ENCODE data around the gene CNBP.
"Not testable (repeated sequence)": the region's sequence is repeated elsewhere in the genome, so short reads cannot be mapped to it uniquely, and the experiment has no call there.

CNBP gene

DNA sequence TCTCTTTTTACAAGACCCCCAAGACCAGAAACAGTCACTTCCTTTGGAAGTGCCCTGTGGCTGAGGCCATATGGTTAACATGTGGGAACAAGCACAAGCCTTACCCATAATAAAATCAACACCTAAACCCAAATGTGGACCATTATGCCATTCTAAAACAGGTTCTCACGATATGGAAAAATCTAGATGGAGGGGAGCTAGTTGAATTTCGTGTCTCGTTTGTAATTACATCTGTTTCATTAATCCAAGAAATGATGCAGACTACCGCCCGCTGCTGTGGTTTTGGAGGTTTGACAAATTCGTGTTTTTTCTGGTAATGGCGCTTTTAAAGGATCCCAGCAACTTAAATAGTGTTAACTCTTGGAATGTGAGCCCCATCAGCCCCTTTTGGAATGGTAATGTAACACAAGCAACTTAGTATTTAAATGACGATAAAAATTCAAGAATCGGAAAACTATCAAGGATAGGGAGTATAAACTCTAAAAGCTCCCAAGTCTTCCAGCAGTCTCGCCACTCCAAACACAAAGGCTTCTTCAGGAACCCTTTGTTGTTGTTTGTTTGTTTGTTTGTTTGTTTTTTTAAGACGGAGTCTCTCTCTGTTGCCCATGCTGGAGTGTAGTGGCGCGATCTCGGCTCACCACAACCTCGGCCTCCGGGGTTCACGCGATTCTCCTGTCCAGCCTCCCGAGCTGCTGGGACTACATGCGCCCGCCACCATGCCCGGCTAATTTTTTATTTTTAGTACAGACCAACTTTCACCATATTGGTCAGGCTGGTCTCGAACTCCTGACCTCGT, 1.1 kb downstream of the CNBP start:
- Histone ChIP-seq H3K4me1 (ENCODE audit: control insufficient read depth, insufficient read depth, low read length) (peaks cover 2% of the 10 kb centered on the region), H3K36me3 (ENCODE audit: control insufficient read depth, insufficient read depth, low read length) (no peaks in the 10 kb centered on the region), H3K9ac (ENCODE audit: low read depth, low read length) (peak overlapping the region; percentile 100)

DNA sequence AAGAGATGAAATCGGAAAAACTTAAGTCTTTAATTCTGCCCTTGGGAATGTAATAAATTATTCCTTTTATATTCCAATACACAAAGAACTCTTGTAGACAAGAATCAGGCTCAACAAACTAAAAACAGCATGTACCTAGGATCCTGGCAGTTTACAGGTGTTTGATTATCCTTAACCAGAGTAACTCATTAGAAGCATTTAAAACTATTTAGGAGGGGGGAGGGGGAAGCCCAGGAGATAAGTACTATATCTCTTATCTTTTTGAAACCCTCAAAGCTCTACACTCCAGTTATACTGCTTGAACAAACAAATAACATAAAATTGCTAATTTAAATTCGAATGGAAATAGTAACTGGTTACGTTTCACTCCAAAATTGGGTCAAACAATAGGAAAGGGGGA, 1.9 kb downstream of the CNBP start:
- H3K4me3 ChIP-seq (ENCODE audit: low read depth, low read length), result peak overlapping the region; percentile 80
- peak overlapping the region; percentile 100 for H3K9ac ChIP-seq (ENCODE audit: low read depth, low read length)
- H3K9me3 ChIP-seq (ENCODE audit: control insufficient read depth, insufficient read depth, low read length), result no peaks in the 10 kb centered on the region
- H3K4me1 ChIP-seq (ENCODE audit: control insufficient read depth, insufficient read depth, low read length), result peaks cover 2% of the 10 kb centered on the region
- no peaks in the 10 kb centered on the region for H3K27me3 ChIP-seq (ENCODE audit: control insufficient read depth, insufficient read depth, low read length)
- H3K36me3 ChIP-seq (ENCODE audit: control insufficient read depth, insufficient read depth, low read length), result no peaks in the 10 kb centered on the region

More for the DNA sequence above, 1.1 kb downstream of the CNBP start:
- Histone ChIP-seq H3K9me3 (ENCODE audit: control insufficient read depth, insufficient read depth, low read length) (no peaks in the 10 kb centered on the region), H3K27me3 (ENCODE audit: control insufficient read depth, insufficient read depth, low read length) (no peaks in the 10 kb centered on the region), H3K4me3 (ENCODE audit: low read depth, low read length) (peak overlapping the region; percentile 80)

DNA sequence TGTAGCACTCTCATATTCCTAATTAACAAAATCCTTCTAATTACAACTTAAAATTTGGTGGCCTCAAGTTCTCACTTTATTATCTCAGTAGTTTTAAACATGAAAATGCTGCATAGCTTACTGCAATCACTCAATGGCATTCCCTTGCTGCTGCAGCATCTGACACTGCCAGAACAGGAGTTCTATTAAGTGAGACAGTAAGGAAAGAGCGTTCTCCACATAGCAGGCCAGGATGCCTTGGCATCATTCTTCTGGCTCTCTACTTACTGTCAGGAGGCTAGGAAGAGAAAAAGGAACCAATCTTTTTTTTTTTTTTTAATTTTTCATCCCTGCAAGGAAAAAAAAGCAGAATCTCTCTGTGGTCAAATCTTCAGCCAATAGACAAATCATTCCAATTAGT, 3.2 kb downstream of the CNBP start:
- Histone ChIP-seq H3K36me3 (ENCODE audit: control insufficient read depth, insufficient read depth, low read length) (no peaks in the 10 kb centered on the region), H3K9me3 (ENCODE audit: control insufficient read depth, insufficient read depth, low read length) (no peaks in the 10 kb centered on the region), H3K27me3 (ENCODE audit: control insufficient read depth, insufficient read depth, low read length) (no peaks in the 10 kb centered on the region), H3K4me3 (ENCODE audit: low read depth, low read length) (no peak overlapping the region), H3K4me1 (ENCODE audit: control insufficient read depth, insufficient read depth, low read length) (peaks cover 2% of the 10 kb centered on the region), H3K9ac (ENCODE audit: low read depth, low read length) (no peak overlapping the region)

DNA sequence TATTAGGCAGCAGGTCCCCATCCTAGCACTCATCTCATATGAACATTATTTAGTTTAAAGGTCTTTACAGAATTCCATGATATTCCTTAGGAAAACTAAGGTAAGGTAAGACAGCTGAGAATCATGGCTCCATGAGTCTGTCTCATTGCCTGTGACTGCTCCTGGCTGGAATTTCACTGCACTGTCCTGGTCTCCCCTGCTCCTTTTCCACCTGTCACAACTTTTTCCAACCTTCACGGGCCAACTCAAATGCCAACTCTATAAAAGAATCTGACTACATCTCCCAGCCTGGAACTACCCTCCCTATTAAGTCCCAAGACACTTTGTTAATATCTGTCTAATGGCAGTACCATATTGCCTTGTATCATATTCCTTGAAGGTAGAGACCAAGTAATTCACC, 7.6 kb downstream of the CNBP start:
- Histone ChIP-seq H3K9me3 (ENCODE audit: control insufficient read depth, insufficient read depth, low read length) (no peaks in the 10 kb centered on the region), H3K36me3 (ENCODE audit: control insufficient read depth, insufficient read depth, low read length) (peaks cover 5% of the 10 kb centered on the region), H3K4me1 (ENCODE audit: control insufficient read depth, insufficient read depth, low read length) (peaks cover 2% of the 10 kb centered on the region)

GRCh38 chr3:129173725-129174124, 10.0 kb downstream of the CNBP start:
- Histone ChIP-seq H3K9ac (ENCODE audit: low read depth, low read length) (no peak overlapping the region), H3K36me3 (ENCODE audit: control insufficient read depth, insufficient read depth, low read length) (peaks cover 19% of the 10 kb centered on the region), H3K4me1 (ENCODE audit: control insufficient read depth, insufficient read depth, low read length) (no peaks in the 10 kb centered on the region)

More for the DNA sequence above, 7.6 kb downstream of the CNBP start:
- Histone ChIP-seq H3K27me3 (ENCODE audit: control insufficient read depth, insufficient read depth, low read length) (no peaks in the 10 kb centered on the region), H3K4me3 (ENCODE audit: low read depth, low read length) (no peak overlapping the region), H3K9ac (ENCODE audit: low read depth, low read length) (no peak overlapping the region)

DNA sequence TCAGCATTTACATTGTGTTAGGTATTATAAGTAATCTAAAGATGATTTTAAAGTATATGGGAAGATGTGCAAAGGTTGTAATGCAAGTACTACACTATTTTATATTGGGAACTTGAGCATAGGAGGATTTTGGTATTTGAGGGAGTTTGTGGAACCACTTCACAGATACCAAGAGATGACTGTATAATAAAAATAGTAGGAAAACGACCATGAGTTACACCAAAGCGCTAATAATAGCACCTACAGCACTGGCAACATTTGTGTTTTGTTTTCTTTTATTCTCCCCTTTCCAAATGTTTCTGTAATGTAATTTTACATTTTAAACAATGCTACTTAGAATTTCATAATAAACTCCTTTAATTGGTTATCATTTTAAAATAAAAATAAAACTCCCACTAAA, 10.5 kb downstream of the CNBP start:
- H3K9me3 ChIP-seq (ENCODE audit: control insufficient read depth, insufficient read depth, low read length), result no peaks in the 10 kb centered on the region
- H3K27me3 ChIP-seq (ENCODE audit: control insufficient read depth, insufficient read depth, low read length), result no peaks in the 10 kb centered on the region
- no peak overlapping the region for H3K9ac ChIP-seq (ENCODE audit: low read depth, low read length)
- no peak overlapping the region for H3K4me3 ChIP-seq (ENCODE audit: low read depth, low read length)
- peaks cover 19% of the 10 kb centered on the region for H3K36me3 ChIP-seq (ENCODE audit: control insufficient read depth, insufficient read depth, low read length)
- H3K4me1 ChIP-seq (ENCODE audit: control insufficient read depth, insufficient read depth, low read length), result no peaks in the 10 kb centered on the region

More at GRCh38 chr3:129173725-129174124, 10.0 kb downstream of the CNBP start:
- H3K9me3 ChIP-seq (ENCODE audit: control insufficient read depth, insufficient read depth, low read length), result no peaks in the 10 kb centered on the region
- no peak overlapping the region for H3K4me3 ChIP-seq (ENCODE audit: low read depth, low read length)
- H3K27me3 ChIP-seq (ENCODE audit: control insufficient read depth, insufficient read depth, low read length), result no peaks in the 10 kb centered on the region

GRCh38 chr3:129166579-129167332, 16.9 kb downstream of the CNBP start:
- Histone ChIP-seq H3K9ac (ENCODE audit: low read depth, low read length) (no peak overlapping the region), H3K4me3 (ENCODE audit: low read depth, low read length) (no peak overlapping the region), H3K4me1 (ENCODE audit: control insufficient read depth, insufficient read depth, low read length) (peaks cover 5% of the 10 kb centered on the region), H3K9me3 (ENCODE audit: control insufficient read depth, insufficient read depth, low read length) (no peaks in the 10 kb centered on the region), H3K36me3 (ENCODE audit: control insufficient read depth, insufficient read depth, low read length) (peaks cover 26% of the 10 kb centered on the region), H3K27me3 (ENCODE audit: control insufficient read depth, insufficient read depth, low read length) (no peaks in the 10 kb centered on the region)

DNA sequence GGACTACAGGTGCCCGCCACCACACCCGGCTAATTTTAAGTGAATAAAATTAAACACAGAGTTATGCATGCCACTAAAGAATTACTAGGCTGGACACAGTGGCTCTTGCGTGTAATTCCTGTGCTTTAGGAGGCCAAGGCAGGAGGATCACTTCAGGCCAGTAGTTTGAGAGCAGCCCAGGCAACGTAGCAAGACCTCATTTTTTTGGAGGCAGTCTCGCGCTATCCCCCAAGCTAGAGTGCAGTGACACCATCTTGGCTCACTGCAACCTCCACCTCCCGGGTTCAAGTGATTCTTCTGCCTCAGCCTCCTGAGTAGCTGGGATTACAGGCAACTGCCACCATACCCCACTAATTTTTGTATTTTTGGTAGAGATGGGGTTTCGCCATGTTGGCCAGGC, 18.1 kb downstream of the CNBP start:
- not testable (repeated sequence) for H3K9ac ChIP-seq (ENCODE audit: low read depth, low read length); H3K27me3 ChIP-seq (ENCODE audit: control insufficient read depth, insufficient read depth, low read length); H3K4me1 ChIP-seq (ENCODE audit: control insufficient read depth, insufficient read depth, low read length); H3K4me3 ChIP-seq (ENCODE audit: low read depth, low read length); H3K9me3 ChIP-seq (ENCODE audit: control insufficient read depth, insufficient read depth, low read length)
- H3K36me3 ChIP-seq (ENCODE audit: control insufficient read depth, insufficient read depth, low read length), result peaks cover 17% of the 10 kb centered on the region

DNA sequence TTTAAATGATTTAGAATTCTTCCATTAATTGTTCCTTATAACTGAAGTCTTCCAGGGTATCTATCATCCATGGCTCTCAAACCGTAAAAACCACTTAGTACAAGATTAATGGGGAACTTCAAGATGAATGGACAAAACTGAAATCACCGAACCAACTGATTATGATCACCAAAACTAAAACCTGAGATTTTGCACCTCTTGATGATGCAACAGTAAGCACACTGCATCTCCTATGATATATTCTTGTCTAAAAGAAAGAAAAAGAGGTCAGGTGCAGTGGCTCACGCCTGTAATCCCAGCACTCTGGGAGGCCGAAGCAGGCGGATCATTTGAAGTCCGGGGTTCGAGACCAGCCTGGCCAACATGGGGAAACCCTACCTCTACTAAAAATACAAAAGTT, 19.2 kb downstream of the CNBP start:
- Histone ChIP-seq H3K9ac (ENCODE audit: low read depth, low read length) (no peak overlapping the region), H3K36me3 (ENCODE audit: control insufficient read depth, insufficient read depth, low read length) (peaks cover 7% of the 10 kb centered on the region), H3K9me3 (ENCODE audit: control insufficient read depth, insufficient read depth, low read length) (no peaks in the 10 kb centered on the region), H3K4me3 (ENCODE audit: low read depth, low read length) (no peak overlapping the region), H3K27me3 (ENCODE audit: control insufficient read depth, insufficient read depth, low read length) (no peaks in the 10 kb centered on the region), H3K4me1 (ENCODE audit: control insufficient read depth, insufficient read depth, low read length) (peaks cover 5% of the 10 kb centered on the region)

DNA sequence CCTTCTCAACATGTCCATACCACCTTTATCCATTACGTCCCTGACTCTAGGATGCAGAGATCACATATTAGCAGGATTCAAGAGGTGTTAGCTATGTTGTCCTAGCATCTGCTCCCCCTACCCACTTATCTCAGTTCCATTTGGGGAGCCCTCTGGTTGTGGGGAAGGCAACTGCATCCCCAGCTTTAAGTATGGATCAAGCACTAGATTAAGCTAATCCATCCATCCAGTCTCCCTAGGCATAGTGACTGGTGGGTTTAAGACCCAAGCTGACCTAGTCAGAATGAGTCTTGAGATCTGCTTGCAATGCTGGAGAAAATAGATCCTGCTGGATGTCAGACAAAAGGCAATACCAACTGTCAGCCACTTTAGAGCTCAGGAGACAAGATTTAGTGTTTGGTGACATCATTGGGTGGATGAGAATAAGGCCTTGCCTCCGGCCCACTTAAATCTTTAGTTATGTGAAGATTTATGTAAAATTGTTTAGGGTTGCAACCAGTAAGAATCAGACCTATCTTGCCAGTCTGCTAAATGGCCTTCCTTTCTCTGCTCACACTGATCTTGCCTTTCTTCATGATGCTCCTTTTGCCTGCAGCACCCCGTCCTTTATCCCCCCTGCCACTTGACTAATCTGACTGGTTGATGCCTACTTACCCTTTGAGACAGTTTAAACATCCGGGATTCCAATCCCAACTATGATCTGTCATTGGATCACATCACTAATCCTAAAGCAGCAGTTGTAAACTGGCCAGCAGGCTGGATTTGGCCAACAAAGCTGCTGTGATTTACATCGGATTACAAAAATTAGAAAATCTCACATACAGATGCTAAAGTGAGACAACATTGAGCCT, 20.7 kb downstream of the CNBP start:
- H3K36me3 ChIP-seq (ENCODE audit: control insufficient read depth, insufficient read depth, low read length), result peaks cover 7% of the 10 kb centered on the region
- peak overlapping the region; percentile 87 for H3K4me3 ChIP-seq (ENCODE audit: low read depth, low read length)
- no peaks in the 10 kb centered on the region for H3K27me3 ChIP-seq (ENCODE audit: control insufficient read depth, insufficient read depth, low read length)
- H3K4me1 ChIP-seq (ENCODE audit: control insufficient read depth, insufficient read depth, low read length), result peaks cover 5% of the 10 kb centered on the region
- no peaks in the 10 kb centered on the region for H3K9me3 ChIP-seq (ENCODE audit: control insufficient read depth, insufficient read depth, low read length)
- no peak overlapping the region for H3K9ac ChIP-seq (ENCODE audit: low read depth, low read length)

DNA sequence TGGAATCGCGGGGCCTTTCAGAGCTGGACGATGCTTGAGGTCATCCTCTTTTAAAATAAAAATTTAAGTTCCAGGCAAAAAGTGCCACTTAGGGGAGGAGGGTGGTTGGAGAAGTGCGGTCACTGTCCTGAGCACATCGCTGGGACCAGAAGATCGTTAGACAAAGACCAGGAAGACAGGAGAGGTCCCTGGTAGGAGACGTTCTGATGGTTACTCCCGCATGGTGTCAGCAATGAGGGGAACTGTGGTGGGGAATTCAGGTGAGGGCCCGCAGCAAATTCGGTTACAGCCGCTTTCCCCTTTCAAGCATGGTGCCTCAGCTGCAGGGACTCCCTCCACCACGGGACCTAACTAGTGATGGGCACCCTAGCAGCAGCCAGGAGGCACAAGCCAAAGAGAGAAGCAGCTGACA, 21.8 kb downstream of the CNBP start:
- Histone ChIP-seq H3K4me1 (ENCODE audit: control insufficient read depth, insufficient read depth, low read length) (peaks cover 5% of the 10 kb centered on the region), H3K27me3 (ENCODE audit: control insufficient read depth, insufficient read depth, low read length) (no peaks in the 10 kb centered on the region), H3K9me3 (ENCODE audit: control insufficient read depth, insufficient read depth, low read length) (no peaks in the 10 kb centered on the region), H3K9ac (ENCODE audit: low read depth, low read length) (peak overlapping the region; percentile 96), H3K4me3 (ENCODE audit: low read depth, low read length) (peak overlapping the region; percentile 87), H3K36me3 (ENCODE audit: control insufficient read depth, insufficient read depth, low read length) (peaks cover 4% of the 10 kb centered on the region)
